Measurements from ENCODE around the gene FAM83G. TPM values are rescaled to one million over a fixed set of nuclear protein-coding genes. Genes with fewer than 3 reads are reported as not detected.

Gene FAM83G
- total RNA-seq, 1 experiment from 2014 or later: 8.0 TPM

- no peak for DNase-seq (ENCODE audit: low read depth)
Measured at GRCh38 chr17:18991531-18992315, 12.8 kb downstream of the FAM83G start.

GRCh38 chr17:18990331-18990730, 14.2 kb downstream of the FAM83G start:
- no peak for DNase-seq (ENCODE audit: low read depth)

- DNase-seq (ENCODE audit: low read depth): no peak
Measured at GRCh38 chr17:18988546-18989173, 15.9 kb downstream of the FAM83G start.

- DNase-seq (ENCODE audit: low read depth): no peak
Measured at GRCh38 chr17:18987862-18988545, 16.6 kb downstream of the FAM83G start.

- DNase-seq (ENCODE audit: low read depth): no peak
Measured at GRCh38 chr17:18987230-18987610, 17.3 kb downstream of the FAM83G start.

GRCh38 chr17:18986541-18987229, 17.9 kb downstream of the FAM83G start:
- DNase-seq (ENCODE audit: low read depth): no peak

GRCh38 chr17:18985475-18985874, 19.1 kb downstream of the FAM83G start:
- DNase-seq (ENCODE audit: low read depth): no peak

GRCh38 chr17:18984273-18985114, 20.1 kb downstream of the FAM83G start:
- DNase-seq (ENCODE audit: low read depth): no peak

GRCh38 chr17:18981642-18982424, 22.7 kb downstream of the FAM83G start:
- DNase-seq (ENCODE audit: low read depth): peak; percentile 56

- DNase-seq (ENCODE audit: low read depth): no peak
Measured at GRCh38 chr17:18981335-18981641, 23.3 kb downstream of the FAM83G start.

GRCh38 chr17:18980682-18981334, 23.8 kb downstream of the FAM83G start:
- peak; percentile 10 for DNase-seq (ENCODE audit: low read depth)

GRCh38 chr17:18978655-18979054, 25.9 kb downstream of the FAM83G start:
- DNase-seq (ENCODE audit: low read depth): no peak

- no peak for DNase-seq (ENCODE audit: low read depth)
Measured at GRCh38 chr17:18978050-18978449, 26.5 kb downstream of the FAM83G start.

- no peak for DNase-seq (ENCODE audit: low read depth)
Measured at GRCh38 chr17:18977646-18978045, 26.9 kb downstream of the FAM83G start.

GRCh38 chr17:18977021-18977420, 27.5 kb downstream of the FAM83G start:
- DNase-seq (ENCODE audit: low read depth): no peak

GRCh38 chr17:18976201-18976600, 28.4 kb downstream of the FAM83G start:
- DNase-seq (ENCODE audit: low read depth): no peak

GRCh38 chr17:18975597-18975996, 29.0 kb downstream of the FAM83G start:
- DNase-seq (ENCODE audit: low read depth): no peak

GRCh38 chr17:18974407-18975149, 30.0 kb downstream of the FAM83G start:
- DNase-seq (ENCODE audit: low read depth): peak; percentile 36

- DNase-seq (ENCODE audit: low read depth): no peak
Measured at GRCh38 chr17:18971801-18972200, 32.8 kb downstream of the FAM83G start.
